ENCODE results near the gene HOGA1. TPM values are rescaled to one million over a fixed set of nuclear protein-coding genes. Genes with fewer than 3 reads are reported as not detected.

HOGA1 gene
- total and polyA plus RNA-seq, 2 of the 13 experiments (the other 11 are each of a cell fraction or from before 2014, with no cell fraction given): 7.6 to 19.5 TPM

GRCh38 chr10:97632949-97633884 lies 49.0 kb downstream of the HOGA1 start, which contains the start of gene MORN4:
TSS of gene MORN4 (minus strand) at chr10:97633500. CDS start at chr10:97619653, 13,847 bp downstream.
- 28% methylated on average over 25 of the region's 62 CpGs for WGBS (ENCODE audit: low lambda C conversion rate)
- ATAC-seq (peak; percentile 99), DNase-seq (ENCODE audit: low spot score) (peak; percentile 88), FAIRE-seq (peak; percentile 65)
- Histone ChIP-seq H3K27me3 (ENCODE audit: control insufficient read depth in 1 of 2, insufficient read depth in 2 of 2, low read length in 2 of 2) (no peaks in the 10 kb centered on the region), H2AFZ (ENCODE audit: low read length) (peak within 1 kb of the TSS; percentile 92), H3K9ac (ENCODE audit: insufficient read depth, low read depth, low read length) (peak within 1 kb of the TSS; percentile 66), H4K20me1 (ENCODE audit: insufficient read depth, low read length) (no peaks in the 10 kb centered on the region), H3K4me2 (ENCODE audit: low read depth, low read length) (peak within 1 kb of the TSS; percentile 74), H3K9me3 (ENCODE audit: low read length) (no peaks in the 10 kb centered on the region), H3K36me3 (replicated peaks in 1 of 2; ENCODE audit: control insufficient read depth in 1 of 2, insufficient read depth in 2 of 2, low read length in 2 of 2) (no peaks in the 10 kb centered on the region), H3K4me1 (ENCODE audit: insufficient read depth, low read length) (peaks cover 26% of the 10 kb centered on the region), H3K4me3 (replicated peaks in 1 of 3; ENCODE audit: insufficient read depth in 1 of 3, low read depth in 2 of 3, low read length in 3 of 3) (peak within 1 kb of the TSS; percentile 59 to 81 (median 78)), H3K79me2 (ENCODE audit: insufficient read depth, low read length) (no peaks in the 10 kb centered on the region), H3K27ac (ENCODE audit: extremely low read length, insufficient read depth, low read length) (peak within 1 kb of the TSS; percentile 53)
- ChIA-PET POLR2A (interaction anchor here (0.8 to 1.2 kb wide), 2 partner anchors 49 to 103 kb away, joined by 4 to 5 read pairs; partner anchors contain the start of genes HOGA1 and ZFYVE27), CTCF (ENCODE audit: low intra/inter-chr PET ratio, low total read pairs) (no interaction called here)
- TSS peak; percentile 78 for BruUV-seq (replicated peaks)
- in situ Hi-C loops (cut with HindIII; ENCODE audit: extremely low pct_ligation_motif_present, low pct_unique_long_range_greater_than_20kb): no loop called here
- intact Hi-C loops (cut with micrococcal nuclease; ENCODE audit: unreplicated experiment): no loop called here
- TF ChIP-seq ZSCAN30 (CRISPR knock-in tag; IDR thresholded peaks at IDR 0.05) (no peak), PAF1 (CRISPR knock-in tag; IDR thresholded peaks at IDR 0.05) (no peak), ARID4A (CRISPR knock-in tag; IDR thresholded peaks at IDR 0.05; ENCODE audit: borderline replicate concordance) (peak; percentile 92), PATZ1 (CRISPR knock-in tag; IDR thresholded peaks at IDR 0.05) (no peak), TCF12 (IDR thresholded peaks at IDR 0.05) (no peak), TCF12 (CRISPR knock-in tag; IDR thresholded peaks at IDR 0.05) (no peak), NPAS2 (CRISPR knock-in tag; IDR thresholded peaks at IDR 0.05; ENCODE audit: borderline replicate concordance) (no peak), RNF2 (conservative IDR thresholded peaks at IDR 0.05; ENCODE audit: low read depth) (no peak), ZNF549 (CRISPR knock-in tag; IDR thresholded peaks at IDR 0.05) (no peak), KLF15 (CRISPR knock-in tag; IDR thresholded peaks at IDR 0.05; ENCODE audit: borderline replicate concordance) (no peak), ATAD3A (CRISPR knock-in tag; IDR thresholded peaks at IDR 0.05) (no peak), SMAD9 (CRISPR knock-in tag; IDR thresholded peaks at IDR 0.05) (no peak), CBX2 (IDR thresholded peaks at IDR 0.05; ENCODE audit: low read depth, low read length) (no peak), CBX2 (CRISPR knock-in tag; IDR thresholded peaks at IDR 0.05; ENCODE audit: low read depth) (no peak), E2F2 (CRISPR knock-in tag; IDR thresholded peaks at IDR 0.05; ENCODE audit: borderline replicate concordance) (no peak), ATRX (CRISPR knock-in tag; IDR thresholded peaks at IDR 0.05; ENCODE audit: borderline replicate concordance) (no peak), MTF1 (CRISPR knock-in tag; IDR thresholded peaks at IDR 0.05) (no peak), ISX (CRISPR knock-in tag; conservative IDR thresholded peaks at IDR 0.05) (no peak)

Data from HepG2 (cell line).